ENCODE results near the gene RNF44.

The RNF44 gene

GRCh38 chr5:176519810-176520720, 17.1 kb downstream of the RNF44 start:
- H3K36me3 ChIP-seq (replicated peaks) = no peaks in the 10 kb centered on the region
- TF ChIP-seq CTCF (IDR thresholded peaks at IDR 0.05; ENCODE audit: low read depth, low read length, missing control alignments) = no peak
- DNase-seq = no peak
- H3K27ac ChIP-seq = no peak overlapping the region
- in situ Hi-C loops (cut with HindIII; ENCODE audit: low pct_ligation_motif_present, low sequenced_read_pairs) = no loop called here
- no peaks in the 10 kb centered on the region for H3K27me3 ChIP-seq (replicated peaks)
- no peak overlapping the region for H3K4me3 ChIP-seq (ENCODE audit: low read depth, low read length)

- DNase-seq = no peak
- H3K36me3 ChIP-seq (replicated peaks) = no peaks in the 10 kb centered on the region
- no peak overlapping the region for H3K4me3 ChIP-seq (ENCODE audit: low read depth, low read length)
- no peak overlapping the region for H3K27ac ChIP-seq
- no peaks in the 10 kb centered on the region for H3K27me3 ChIP-seq (replicated peaks)
- in situ Hi-C loops (cut with HindIII; ENCODE audit: low pct_ligation_motif_present, low sequenced_read_pairs) = no loop called here
- TF ChIP-seq CTCF (IDR thresholded peaks at IDR 0.05; ENCODE audit: low read depth, low read length, missing control alignments) = no peak
Observed at GRCh38 chr5:176517053-176517661, 20.0 kb downstream of the RNF44 start.

- no peak overlapping the region for H3K4me3 ChIP-seq (ENCODE audit: low read depth, low read length)
- H3K36me3 ChIP-seq (replicated peaks) = no peaks in the 10 kb centered on the region
- TF ChIP-seq CTCF (IDR thresholded peaks at IDR 0.05; ENCODE audit: low read depth, low read length, missing control alignments) = no peak
- in situ Hi-C loops (cut with HindIII; ENCODE audit: low pct_ligation_motif_present, low sequenced_read_pairs) = no loop called here
- no peak overlapping the region for H3K27ac ChIP-seq
- no peak for DNase-seq
- no peaks in the 10 kb centered on the region for H3K27me3 ChIP-seq (replicated peaks)
Observed at GRCh38 chr5:176515396-176515795, 21.8 kb downstream of the RNF44 start.

- Histone ChIP-seq H3K27me3 (replicated peaks) (no peaks in the 10 kb centered on the region), H3K4me3 (ENCODE audit: low read depth, low read length) (no peak overlapping the region), H3K27ac (no peak overlapping the region), H3K36me3 (replicated peaks) (no peaks in the 10 kb centered on the region)
- no peak for TF ChIP-seq CTCF (IDR thresholded peaks at IDR 0.05; ENCODE audit: low read depth, low read length, missing control alignments)
- in situ Hi-C loops (cut with HindIII; ENCODE audit: low pct_ligation_motif_present, low sequenced_read_pairs) = no loop called here
- no peak for DNase-seq
Observed at GRCh38 chr5:176514244-176514950, 22.8 kb downstream of the RNF44 start.

- DNase-seq = no peak
- H3K27me3 ChIP-seq (replicated peaks) = no peaks in the 10 kb centered on the region
- no peak for TF ChIP-seq CTCF (IDR thresholded peaks at IDR 0.05; ENCODE audit: low read depth, low read length, missing control alignments)
- no peak overlapping the region for H3K4me3 ChIP-seq (ENCODE audit: low read depth, low read length)
- no peak overlapping the region for H3K27ac ChIP-seq
- H3K36me3 ChIP-seq (replicated peaks) = peaks cover 4% of the 10 kb centered on the region
- in situ Hi-C loops (cut with HindIII; ENCODE audit: low pct_ligation_motif_present, low sequenced_read_pairs) = no loop called here
Observed at GRCh38 chr5:176513788-176514187, 23.4 kb downstream of the RNF44 start.
